ENCODE data around the gene CWC27.
"Not testable (repeated sequence)": the region's sequence is repeated elsewhere in the genome, so short reads cannot be mapped to it uniquely, and the experiment has no call there.

The CWC27 gene

DNA sequence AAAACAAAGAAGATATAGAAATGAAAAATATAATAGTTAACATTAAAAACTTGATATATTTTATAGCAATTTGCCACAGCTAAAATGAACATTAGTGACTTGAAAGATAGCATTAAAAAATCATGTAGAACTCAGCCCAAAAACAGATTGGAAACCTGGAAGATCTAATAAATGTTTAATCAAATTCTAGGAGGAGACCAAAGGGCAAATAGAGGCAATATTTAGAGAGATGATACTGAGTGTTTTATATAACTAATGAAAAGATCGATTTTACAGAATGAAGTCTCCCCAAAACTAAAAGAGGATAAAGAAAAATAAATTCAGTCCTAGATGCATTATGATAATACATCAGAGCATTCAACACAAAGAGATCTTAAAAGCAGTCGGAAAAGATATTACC, 127.0 kb downstream of the CWC27 start:
- Histone ChIP-seq H3K4me1 (ENCODE audit: insufficient read depth, poor library complexity, severe bottlenecking) (no peaks in the 10 kb centered on the region), H3K27ac (ENCODE audit: poor library complexity, severe bottlenecking) (no peak overlapping the region), H3K27me3 (ENCODE audit: insufficient read depth, poor library complexity, severe bottlenecking) (no peaks in the 10 kb centered on the region), H3K9me3 (ENCODE audit: severe bottlenecking) (no peaks in the 10 kb centered on the region), H3K4me3 (ENCODE audit: severe bottlenecking) (no peak overlapping the region), H3K36me3 (ENCODE audit: low read depth) (no peaks in the 10 kb centered on the region)
- TF ChIP-seq, protein P1, sequence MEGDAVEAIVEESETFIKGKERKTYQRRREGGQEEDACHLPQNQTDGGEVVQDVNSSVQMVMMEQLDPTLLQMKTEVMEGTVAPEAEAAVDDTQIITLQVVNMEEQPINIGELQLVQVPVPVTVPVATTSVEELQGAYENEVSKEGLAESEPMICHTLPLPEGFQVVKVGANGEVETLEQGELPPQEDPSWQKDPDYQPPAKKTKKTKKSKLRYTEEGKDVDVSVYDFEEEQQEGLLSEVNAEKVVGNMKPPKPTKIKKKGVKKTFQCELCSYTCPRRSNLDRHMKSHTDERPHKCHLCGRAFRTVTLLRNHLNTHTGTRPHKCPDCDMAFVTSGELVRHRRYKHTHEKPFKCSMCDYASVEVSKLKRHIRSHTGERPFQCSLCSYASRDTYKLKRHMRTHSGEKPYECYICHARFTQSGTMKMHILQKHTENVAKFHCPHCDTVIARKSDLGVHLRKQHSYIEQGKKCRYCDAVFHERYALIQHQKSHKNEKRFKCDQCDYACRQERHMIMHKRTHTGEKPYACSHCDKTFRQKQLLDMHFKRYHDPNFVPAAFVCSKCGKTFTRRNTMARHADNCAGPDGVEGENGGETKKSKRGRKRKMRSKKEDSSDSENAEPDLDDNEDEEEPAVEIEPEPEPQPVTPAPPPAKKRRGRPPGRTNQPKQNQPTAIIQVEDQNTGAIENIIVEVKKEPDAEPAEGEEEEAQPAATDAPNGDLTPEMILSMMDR (IDR thresholded peaks at IDR 0.05; ENCODE audit: poor library complexity, severe bottlenecking): no peak
- no peak for DNase-seq (ENCODE audit: low spot score)
- no peak for ATAC-seq (ENCODE audit: low read depth)

DNA sequence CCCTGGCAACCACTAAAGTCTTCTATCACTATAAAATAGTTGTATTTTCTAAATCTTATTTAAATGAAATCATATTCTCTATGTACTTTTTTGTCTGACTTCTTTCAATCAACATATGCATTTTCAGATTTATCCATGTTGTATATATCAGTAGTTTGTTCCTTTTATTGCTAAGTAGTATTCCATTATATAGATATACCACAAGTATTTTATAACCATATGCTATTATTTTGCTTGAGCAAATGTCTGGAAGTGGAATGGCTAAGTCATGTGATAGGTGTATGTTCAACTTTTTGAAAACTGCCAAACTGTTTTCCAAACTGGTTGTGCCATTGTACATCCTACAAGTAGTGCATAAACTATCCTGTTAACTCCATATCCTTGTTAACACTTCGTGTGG, 131.1 kb downstream of the CWC27 start:
- DNase-seq (ENCODE audit: low spot score) (no peak), ATAC-seq (ENCODE audit: low read depth) (no peak)
- Histone ChIP-seq H3K4me1 (ENCODE audit: insufficient read depth, poor library complexity, severe bottlenecking) (no peaks in the 10 kb centered on the region), H3K27me3 (ENCODE audit: insufficient read depth, poor library complexity, severe bottlenecking) (no peaks in the 10 kb centered on the region), H3K36me3 (ENCODE audit: low read depth) (no peaks in the 10 kb centered on the region), H3K9me3 (ENCODE audit: severe bottlenecking) (no peaks in the 10 kb centered on the region), H3K27ac (ENCODE audit: poor library complexity, severe bottlenecking) (no peak overlapping the region), H3K4me3 (ENCODE audit: severe bottlenecking) (no peak overlapping the region)
- TF ChIP-seq, protein P1 (IDR thresholded peaks at IDR 0.05; ENCODE audit: poor library complexity, severe bottlenecking): no peak

DNA sequence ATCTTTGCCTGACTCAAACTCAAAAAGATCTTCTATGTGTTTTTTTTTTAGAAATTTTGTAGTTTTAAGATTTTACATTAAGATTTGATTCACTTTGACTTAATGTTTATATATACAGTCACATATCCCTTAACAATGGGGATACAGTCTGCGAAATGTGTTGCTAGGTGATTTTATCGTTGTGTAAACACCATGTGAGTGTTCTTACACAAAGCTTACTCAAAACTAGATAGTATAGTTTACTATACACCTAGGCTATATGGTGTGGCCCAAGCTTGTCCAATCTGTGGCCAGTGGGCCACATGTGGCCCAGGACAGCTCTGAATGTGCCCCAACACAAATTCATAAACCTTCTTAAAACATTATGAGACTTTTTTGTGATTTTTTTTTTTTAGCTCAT, 131.9 kb downstream of the CWC27 start:
- Histone ChIP-seq H3K4me3 (ENCODE audit: severe bottlenecking) (no peak overlapping the region), H3K36me3 (ENCODE audit: low read depth) (no peaks in the 10 kb centered on the region), H3K4me1 (ENCODE audit: insufficient read depth, poor library complexity, severe bottlenecking) (no peaks in the 10 kb centered on the region), H3K27me3 (ENCODE audit: insufficient read depth, poor library complexity, severe bottlenecking) (no peaks in the 10 kb centered on the region), H3K9me3 (ENCODE audit: severe bottlenecking) (no peaks in the 10 kb centered on the region), H3K27ac (ENCODE audit: poor library complexity, severe bottlenecking) (no peak overlapping the region)
- DNase-seq (ENCODE audit: low spot score) (no peak), ATAC-seq (ENCODE audit: low read depth) (no peak)
- TF ChIP-seq, protein P1 (IDR thresholded peaks at IDR 0.05; ENCODE audit: poor library complexity, severe bottlenecking): no peak

DNA sequence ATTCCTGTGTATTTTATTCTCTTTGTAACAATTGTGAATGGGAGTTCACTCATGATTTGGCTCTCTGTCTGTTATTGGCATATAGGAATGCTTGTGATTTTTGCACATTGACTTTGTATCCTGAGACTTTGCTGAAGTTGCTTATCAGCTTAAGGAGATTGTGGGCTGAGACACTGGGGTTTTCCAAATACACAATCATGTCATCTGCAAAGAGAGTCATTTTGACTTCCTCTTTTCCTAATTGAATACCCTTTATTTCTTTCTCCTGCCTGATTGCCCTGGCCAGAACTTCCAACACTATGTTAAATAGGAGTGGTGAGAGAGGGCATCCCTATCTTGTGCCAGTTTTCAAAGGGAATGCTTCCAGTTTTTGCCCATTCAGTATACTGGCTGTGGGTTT, 138.7 kb downstream of the CWC27 start:
- H3K9me3 ChIP-seq (ENCODE audit: severe bottlenecking); H3K4me3 ChIP-seq (ENCODE audit: severe bottlenecking); H3K27ac ChIP-seq (ENCODE audit: poor library complexity, severe bottlenecking); H3K27me3 ChIP-seq (ENCODE audit: insufficient read depth, poor library complexity, severe bottlenecking); H3K36me3 ChIP-seq (ENCODE audit: low read depth); H3K4me1 ChIP-seq (ENCODE audit: insufficient read depth, poor library complexity, severe bottlenecking); DNase-seq (ENCODE audit: low spot score); ATAC-seq (ENCODE audit: low read depth): not testable (repeated sequence)

DNA sequence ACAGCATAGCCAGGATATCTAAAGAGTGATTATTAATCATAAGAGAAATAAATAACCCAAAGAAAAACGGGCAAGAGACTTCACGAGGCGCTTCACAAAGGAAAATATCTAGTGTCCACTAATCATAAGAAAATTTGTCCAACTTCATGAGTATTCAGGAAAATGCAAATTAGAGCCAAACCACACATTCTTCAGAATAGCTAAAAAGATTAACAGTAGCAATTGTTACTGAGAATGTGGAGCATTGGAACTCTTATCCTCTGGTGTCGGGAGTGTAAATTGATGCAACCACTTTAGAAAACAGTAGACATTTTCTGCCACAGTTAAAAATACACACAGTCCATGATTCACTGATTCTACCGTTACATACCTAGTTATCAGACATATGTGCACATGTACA, 145.7 kb downstream of the CWC27 start:
- H3K4me3 ChIP-seq (ENCODE audit: severe bottlenecking): no peak overlapping the region
- no peak overlapping the region for H3K27ac ChIP-seq (ENCODE audit: poor library complexity, severe bottlenecking)
- H3K36me3 ChIP-seq (ENCODE audit: low read depth): no peaks in the 10 kb centered on the region
- H3K4me1 ChIP-seq (ENCODE audit: insufficient read depth, poor library complexity, severe bottlenecking): no peaks in the 10 kb centered on the region
- H3K9me3 ChIP-seq (ENCODE audit: severe bottlenecking): no peaks in the 10 kb centered on the region
- TF ChIP-seq, protein P1 (IDR thresholded peaks at IDR 0.05; ENCODE audit: poor library complexity, severe bottlenecking): no peak
- ATAC-seq (ENCODE audit: low read depth): no peak
- no peaks in the 10 kb centered on the region for H3K27me3 ChIP-seq (ENCODE audit: insufficient read depth, poor library complexity, severe bottlenecking)
- no peak for DNase-seq (ENCODE audit: low spot score)
